Stimulated activated effector memory CD8-positive, alpha-beta T cell treated with anti-CD3 and anti-CD28 coated beads, Interleukin-12 subunit alpha, Interleukin-12 subunit beta, amount 100 ng/mL, for 72 hours (primary cell): ENCODE measurements around the gene TBC1D5.

Experiments
- ATAC-seq: fragments of 150-1000 bp; cut with Tn5 transposase; 2 replicates; pipeline ENCODE4 v1.10.0; 2021
- DNase-seq, 2 donors: peaks; one replicate each; pipeline ENCODE4 v3.0.0; 2021 to 2022; ENCODE audit warnings: low spot score in 2 of 2
- H3K27ac Mint-ChIP-seq: one replicate; pipeline ENCODE4 v1.8.0; 2022; ENCODE audit warnings: mild to moderate bottlenecking, mixed read lengths
- H3K36me3 Mint-ChIP-seq: one replicate; pipeline ENCODE4 v1.8.0; 2022; ENCODE audit warnings: mild to moderate bottlenecking, mixed read lengths
- H3K4me1 Mint-ChIP-seq: one replicate; pipeline ENCODE4 v1.8.0; 2022; ENCODE audit warnings: mixed read lengths
- H3K4me3 Mint-ChIP-seq: one replicate; pipeline ENCODE4 v1.8.0; 2022; ENCODE audit warnings: mild to moderate bottlenecking, mixed read lengths
- H3K9me3 Mint-ChIP-seq: one replicate; pipeline ENCODE4 v1.8.0; 2022; ENCODE audit warnings: mixed read lengths

The TBC1D5 gene

DNA sequence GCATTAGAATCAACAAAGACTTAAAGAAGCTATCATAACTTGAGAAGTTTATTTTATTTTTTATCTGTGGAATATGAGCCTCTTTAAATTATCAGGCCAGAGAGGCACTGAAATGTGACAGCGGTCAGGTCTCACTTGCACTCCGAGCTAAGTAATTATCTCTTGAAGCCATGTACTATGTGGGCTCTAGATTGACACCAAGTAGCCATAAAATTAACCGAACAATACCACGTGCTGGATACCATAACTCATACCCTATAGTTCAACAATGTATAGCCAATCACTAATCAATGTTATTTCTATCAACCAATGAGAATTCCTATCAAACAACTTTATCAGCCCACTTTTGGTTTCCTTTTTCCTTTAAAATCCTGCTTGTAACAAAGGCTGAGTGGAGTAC lies 299.3 kb downstream of the TBC1D5 start:
- Mint-ChIP-seq H3K4me1 (peaks cover 5% of the 10 kb centered on the region), H3K4me3 (no peak overlapping the region), H3K9me3 (no peaks in the 10 kb centered on the region), H3K36me3 (no peaks in the 10 kb centered on the region), H3K27ac (no peak overlapping the region)
- ATAC-seq (no peak), DNase-seq (no peak)

DNA sequence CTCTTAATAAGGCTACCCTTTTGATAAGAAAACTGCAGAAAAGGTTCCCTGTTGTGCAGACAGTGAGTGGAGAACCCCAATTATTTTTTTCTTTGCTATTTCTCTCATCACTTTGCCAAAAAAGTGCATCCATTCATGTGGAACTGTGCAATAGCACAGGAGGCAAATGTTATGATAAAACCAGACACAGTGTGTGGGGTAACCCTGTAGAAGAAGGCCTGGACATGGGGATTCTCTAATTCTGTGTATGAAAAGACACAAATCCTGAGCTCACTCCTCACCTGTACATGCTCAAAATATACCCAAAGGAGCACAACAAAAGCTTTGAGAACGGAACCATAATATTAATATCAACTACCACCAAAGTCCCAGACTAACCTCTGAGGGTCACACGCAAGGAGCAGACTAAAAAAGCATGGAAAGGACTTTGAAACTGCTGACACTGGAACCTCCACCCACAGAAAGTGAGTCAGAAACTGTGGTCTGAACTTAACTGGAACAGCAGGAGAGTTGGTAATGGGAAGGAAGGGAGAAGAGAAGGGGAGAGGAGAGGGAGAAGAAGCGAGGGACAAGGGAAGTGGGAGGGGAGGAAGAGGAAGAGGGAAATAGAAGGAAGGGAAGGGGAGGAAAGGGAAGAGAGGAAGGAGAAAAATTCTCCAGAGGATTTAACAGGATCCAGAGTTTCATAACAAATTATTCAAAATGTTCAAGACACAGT lies 299.9 kb downstream of the TBC1D5 start:
- ATAC-seq (no peak), DNase-seq (no peak)
- Mint-ChIP-seq H3K4me1 (peaks cover 5% of the 10 kb centered on the region), H3K27ac (no peak overlapping the region), H3K36me3 (no peaks in the 10 kb centered on the region), H3K4me3 (no peak overlapping the region), H3K9me3 (no peaks in the 10 kb centered on the region)

DNA sequence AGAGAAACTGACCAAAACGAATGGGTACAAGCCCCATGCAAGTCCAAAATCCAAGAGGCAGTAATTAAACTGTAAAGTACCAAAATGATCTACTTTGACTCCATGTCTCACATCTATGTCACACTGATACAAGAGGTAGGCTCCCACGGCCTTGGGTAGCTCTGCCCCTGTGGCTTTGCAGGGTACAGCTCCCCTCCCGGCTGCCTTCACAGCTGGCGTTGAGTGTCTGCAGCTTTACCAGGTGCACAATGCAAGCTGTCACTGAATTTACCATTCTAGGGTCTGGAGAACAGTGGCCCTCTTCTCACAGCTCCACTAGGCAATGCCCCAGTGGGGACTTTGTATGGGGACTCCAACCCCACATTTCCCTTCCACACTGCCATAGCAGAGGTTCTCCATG lies 308.6 kb downstream of the TBC1D5 start:
- no peaks in the 10 kb centered on the region for H3K9me3 Mint-ChIP-seq
- no peak overlapping the region for H3K27ac Mint-ChIP-seq

DNA sequence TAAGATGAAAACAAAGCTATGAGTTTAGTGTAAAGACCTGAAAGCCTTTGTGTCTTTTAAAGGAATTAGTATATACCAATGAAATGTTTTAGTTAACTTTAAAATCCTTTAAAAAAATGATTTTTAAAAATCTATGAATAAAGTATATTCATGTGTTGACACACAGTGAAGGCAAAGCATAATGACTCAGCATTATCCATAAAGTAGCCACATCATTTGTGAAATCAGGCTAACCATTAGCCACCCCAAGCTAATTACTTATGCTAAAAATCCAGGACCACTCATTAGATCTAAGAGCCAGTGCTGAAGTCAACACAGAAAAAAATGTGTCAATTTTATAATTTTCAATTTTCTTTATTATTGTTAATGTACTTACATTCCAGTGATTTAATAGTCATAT lies 310.2 kb downstream of the TBC1D5 start:
- DNase-seq (no peak), ATAC-seq (no peak)
- Mint-ChIP-seq H3K36me3 (no peaks in the 10 kb centered on the region), H3K27ac (no peak overlapping the region), H3K4me3 (no peak overlapping the region), H3K9me3 (no peaks in the 10 kb centered on the region), H3K4me1 (no peaks in the 10 kb centered on the region)

More for the DNA sequence above, 308.6 kb downstream of the TBC1D5 start:
- DNase-seq (no peak), ATAC-seq (no peak)
- H3K4me1 Mint-ChIP-seq: no peaks in the 10 kb centered on the region
- H3K36me3 Mint-ChIP-seq: no peaks in the 10 kb centered on the region
- H3K4me3 Mint-ChIP-seq: no peak overlapping the region

GRCh38 chr3:17431484-17432045 lies 310.9 kb downstream of the TBC1D5 start:
- Mint-ChIP-seq H3K27ac (no peak overlapping the region), H3K4me3 (no peak overlapping the region), H3K4me1 (no peaks in the 10 kb centered on the region), H3K9me3 (no peaks in the 10 kb centered on the region), H3K36me3 (no peaks in the 10 kb centered on the region)
- no peak for DNase-seq
- no peak for ATAC-seq

DNA sequence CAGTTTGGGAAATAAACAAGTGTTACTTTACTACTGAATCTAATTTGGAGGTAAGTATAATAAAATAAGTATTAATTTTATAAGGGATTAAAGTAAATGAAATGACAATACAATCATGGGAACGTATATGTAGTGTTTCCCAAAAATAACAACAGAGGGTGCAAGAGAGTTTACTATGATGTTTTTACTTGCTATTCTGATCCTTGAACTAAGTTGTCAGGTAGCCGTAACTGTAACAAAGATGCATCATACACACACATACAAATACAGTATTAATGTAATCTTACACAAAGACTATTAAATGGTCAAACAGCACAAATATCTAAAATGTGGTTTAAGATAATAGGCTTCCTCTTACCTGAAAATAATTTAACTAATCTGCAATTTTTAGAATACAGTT lies 311.4 kb downstream of the TBC1D5 start:
- H3K4me1 Mint-ChIP-seq: no peaks in the 10 kb centered on the region
- DNase-seq: no peak
- no peak overlapping the region for H3K4me3 Mint-ChIP-seq
- H3K9me3 Mint-ChIP-seq: no peaks in the 10 kb centered on the region
- no peaks in the 10 kb centered on the region for H3K36me3 Mint-ChIP-seq
- no peak for ATAC-seq
- no peak overlapping the region for H3K27ac Mint-ChIP-seq

GRCh38 chr3:17430582-17430981 lies 311.8 kb downstream of the TBC1D5 start:
- Mint-ChIP-seq H3K4me1 (no peaks in the 10 kb centered on the region), H3K4me3 (no peak overlapping the region), H3K9me3 (no peaks in the 10 kb centered on the region), H3K36me3 (no peaks in the 10 kb centered on the region), H3K27ac (no peak overlapping the region)
- ATAC-seq: no peak
- DNase-seq: no peak

- no peak overlapping the region for H3K27ac Mint-ChIP-seq
- H3K4me1 Mint-ChIP-seq: no peaks in the 10 kb centered on the region
- no peaks in the 10 kb centered on the region for H3K36me3 Mint-ChIP-seq
- ATAC-seq: no peak
- H3K4me3 Mint-ChIP-seq: no peak overlapping the region
- DNase-seq: no peak
- no peaks in the 10 kb centered on the region for H3K9me3 Mint-ChIP-seq
These were observed 318.5 kb downstream of the TBC1D5 start for GRCh38 chr3:17423786-17424536.

DNA sequence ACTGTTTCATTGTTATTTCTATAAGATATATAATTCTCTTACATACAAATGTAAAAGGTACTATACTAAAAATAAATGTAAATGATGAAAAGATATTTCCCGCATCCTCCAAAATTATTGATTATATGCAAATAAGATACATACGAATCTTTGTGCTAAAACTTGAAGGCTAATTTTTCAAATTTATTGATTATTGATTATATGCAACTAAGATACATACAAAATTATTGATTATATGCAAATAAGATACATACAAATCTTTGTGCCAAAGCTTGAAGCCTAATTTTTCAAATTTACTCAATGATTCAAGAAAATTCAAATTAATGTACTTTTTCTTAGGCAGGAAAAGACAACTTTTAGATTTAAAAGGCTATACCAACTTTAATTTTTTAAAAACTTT lies 319.8 kb downstream of the TBC1D5 start:
- Mint-ChIP-seq H3K9me3 (no peaks in the 10 kb centered on the region), H3K4me1 (no peaks in the 10 kb centered on the region), H3K36me3 (no peaks in the 10 kb centered on the region), H3K4me3 (no peak overlapping the region), H3K27ac (no peak overlapping the region)
- ATAC-seq (no peak), DNase-seq (no peak)

- Mint-ChIP-seq H3K4me1 (no peaks in the 10 kb centered on the region), H3K4me3 (no peak overlapping the region), H3K36me3 (no peaks in the 10 kb centered on the region), H3K9me3 (no peaks in the 10 kb centered on the region), H3K27ac (no peak overlapping the region)
- DNase-seq (no peak), ATAC-seq (no peak)
These were observed 321.8 kb downstream of the TBC1D5 start for GRCh38 chr3:17420668-17421067.

DNA sequence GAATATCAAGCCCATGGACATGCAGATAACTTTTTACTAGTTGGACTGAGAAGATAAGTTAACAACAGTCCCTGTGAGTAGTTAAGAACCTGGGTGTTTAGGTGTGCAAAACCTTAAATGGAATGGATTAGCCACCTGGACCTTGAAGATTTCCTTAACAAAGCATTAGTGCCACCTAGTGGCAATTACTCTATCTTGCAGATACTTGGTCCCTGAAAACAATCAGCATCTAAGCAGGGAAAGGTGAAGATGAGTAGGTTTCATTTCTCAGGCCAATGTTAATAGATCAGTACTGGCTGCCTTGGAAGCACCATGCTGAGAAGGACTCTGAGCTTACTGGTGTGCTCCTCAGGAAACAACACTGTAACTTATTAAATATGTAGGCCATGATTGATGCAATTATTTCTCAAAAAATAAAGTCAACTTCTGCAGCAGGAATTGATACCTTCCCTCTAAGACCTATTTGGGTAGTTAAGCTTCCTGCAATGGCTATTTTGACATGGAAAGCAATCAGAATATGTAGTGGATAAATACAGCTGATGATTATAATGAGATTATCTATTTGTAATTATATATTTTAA lies 329.4 kb downstream of the TBC1D5 start:
- H3K4me3 Mint-ChIP-seq: no peak overlapping the region
- ATAC-seq: no peak
- no peaks in the 10 kb centered on the region for H3K36me3 Mint-ChIP-seq
- no peaks in the 10 kb centered on the region for H3K4me1 Mint-ChIP-seq
- no peaks in the 10 kb centered on the region for H3K9me3 Mint-ChIP-seq
- peak in 1 of 2 donors; percentile 5 for DNase-seq
- H3K27ac Mint-ChIP-seq: no peak overlapping the region

DNA sequence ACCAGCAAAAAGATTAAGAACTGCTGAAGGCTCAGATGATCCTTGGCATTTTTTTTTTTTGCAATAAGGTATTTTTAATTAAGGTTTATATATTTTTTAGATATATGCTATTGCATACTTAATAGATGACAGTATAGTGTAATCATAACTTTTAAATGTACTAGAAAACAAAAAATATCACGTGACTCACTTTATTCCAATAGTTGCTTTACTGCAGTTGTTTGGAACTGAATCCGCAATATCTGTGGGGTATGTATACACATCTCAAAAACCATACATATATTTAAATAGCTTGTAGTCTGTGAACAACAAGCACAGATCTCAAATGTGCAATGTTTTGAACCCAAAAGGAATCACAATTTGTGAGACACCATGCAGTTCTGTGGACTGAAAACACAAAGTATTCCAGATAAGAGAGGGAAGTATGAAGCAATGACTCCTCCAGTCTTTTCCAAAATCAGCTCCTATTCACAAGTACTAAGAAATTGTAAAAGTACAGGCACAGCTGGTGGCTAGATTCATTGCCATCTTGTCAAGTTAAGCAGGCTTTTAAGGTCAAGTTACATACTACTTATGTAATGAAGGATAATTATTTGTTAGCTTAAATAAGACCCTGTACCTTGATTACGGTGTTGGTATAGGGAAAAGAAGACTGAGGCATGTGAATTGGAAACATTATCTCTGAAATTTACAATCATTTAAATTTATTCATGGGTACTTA lies 331.1 kb downstream of the TBC1D5 start:
- H3K9me3 Mint-ChIP-seq: no peaks in the 10 kb centered on the region
- DNase-seq: no peak
- no peaks in the 10 kb centered on the region for H3K36me3 Mint-ChIP-seq
- no peak for ATAC-seq
- H3K27ac Mint-ChIP-seq: no peak overlapping the region
- H3K4me3 Mint-ChIP-seq: no peak overlapping the region
- H3K4me1 Mint-ChIP-seq: no peaks in the 10 kb centered on the region

DNA sequence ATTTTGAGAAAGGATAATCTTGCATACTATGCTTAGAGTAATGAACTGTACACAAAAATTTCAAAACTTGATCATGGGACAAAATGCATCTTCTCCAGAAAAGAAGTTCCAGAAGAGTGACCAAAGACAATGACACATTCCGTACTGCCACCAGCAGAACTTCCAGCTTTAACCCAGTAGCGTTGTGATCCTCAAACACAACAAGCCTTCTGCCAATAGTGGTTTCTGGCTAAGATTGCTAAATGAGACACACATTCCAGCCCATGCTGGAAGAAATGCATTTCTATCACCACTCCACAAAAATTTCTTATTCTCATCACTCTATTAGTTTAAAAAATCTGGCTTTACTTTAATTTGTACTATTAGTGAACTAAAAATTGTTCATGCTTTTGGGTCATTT lies 334.9 kb downstream of the TBC1D5 start:
- no peak for ATAC-seq
- Mint-ChIP-seq H3K9me3 (no peaks in the 10 kb centered on the region), H3K36me3 (peaks cover 7% of the 10 kb centered on the region), H3K4me3 (no peak overlapping the region), H3K27ac (no peak overlapping the region), H3K4me1 (no peaks in the 10 kb centered on the region)
- no peak for DNase-seq

GRCh38 chr3:17404548-17404947 lies 337.9 kb downstream of the TBC1D5 start:
- DNase-seq (no peak), ATAC-seq (no peak)
- no peaks in the 10 kb centered on the region for H3K9me3 Mint-ChIP-seq
- no peak overlapping the region for H3K27ac Mint-ChIP-seq
- peaks cover 7% of the 10 kb centered on the region for H3K36me3 Mint-ChIP-seq
- no peak overlapping the region for H3K4me3 Mint-ChIP-seq
- H3K4me1 Mint-ChIP-seq: no peaks in the 10 kb centered on the region

DNA sequence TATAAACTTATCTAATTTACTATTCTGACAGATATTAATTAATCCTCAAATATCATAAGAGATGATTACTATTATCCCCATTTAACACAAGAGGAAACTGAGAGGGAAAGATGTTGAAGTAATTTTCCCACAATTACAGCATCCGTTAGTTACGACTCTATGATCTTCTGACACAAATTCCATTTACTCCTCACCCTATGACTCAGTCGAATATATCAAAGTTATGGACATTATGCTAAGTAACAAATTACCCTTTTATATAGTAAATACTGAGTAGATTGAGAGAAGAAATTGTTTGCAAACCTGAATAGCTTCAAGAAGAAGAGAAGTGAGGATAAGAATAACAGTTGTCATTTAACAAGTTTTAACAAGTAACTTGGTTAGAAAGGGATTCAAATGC lies 340.0 kb downstream of the TBC1D5 start:
- DNase-seq (no peak), ATAC-seq (no peak)
- Mint-ChIP-seq H3K9me3 (no peaks in the 10 kb centered on the region), H3K4me3 (no peak overlapping the region), H3K27ac (no peak overlapping the region), H3K36me3 (peaks cover 7% of the 10 kb centered on the region), H3K4me1 (no peaks in the 10 kb centered on the region)
